ENCODE results near the gene C6orf120. TPM values are rescaled to one million over a fixed set of nuclear protein-coding genes. Genes with fewer than 3 reads are reported as not detected.

Gene C6orf120
- total RNA-seq, 4 donors from 2014 or later: 43.3 to 56.9 (median 45.4) TPM

DNA sequence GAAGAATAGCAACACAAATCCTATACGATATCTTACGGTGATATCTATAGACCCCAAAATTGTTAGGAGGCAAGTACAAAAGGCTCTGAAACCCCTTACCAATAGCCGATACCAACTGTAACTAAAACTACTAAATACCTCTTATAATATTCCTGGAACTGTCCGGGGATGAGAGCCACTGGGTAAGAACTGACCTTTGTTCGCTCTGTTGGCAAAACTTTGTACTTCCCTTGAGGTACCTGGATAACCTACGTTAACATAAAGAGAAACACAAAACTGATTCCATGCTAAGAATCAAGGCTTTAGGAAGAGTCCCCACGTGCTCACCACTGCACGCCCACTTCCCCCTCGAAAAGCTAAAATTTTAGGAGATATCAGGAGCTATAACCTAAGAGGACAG, 12.7 kb downstream of the C6orf120 start:
- TF ChIP-seq, protein P1, sequence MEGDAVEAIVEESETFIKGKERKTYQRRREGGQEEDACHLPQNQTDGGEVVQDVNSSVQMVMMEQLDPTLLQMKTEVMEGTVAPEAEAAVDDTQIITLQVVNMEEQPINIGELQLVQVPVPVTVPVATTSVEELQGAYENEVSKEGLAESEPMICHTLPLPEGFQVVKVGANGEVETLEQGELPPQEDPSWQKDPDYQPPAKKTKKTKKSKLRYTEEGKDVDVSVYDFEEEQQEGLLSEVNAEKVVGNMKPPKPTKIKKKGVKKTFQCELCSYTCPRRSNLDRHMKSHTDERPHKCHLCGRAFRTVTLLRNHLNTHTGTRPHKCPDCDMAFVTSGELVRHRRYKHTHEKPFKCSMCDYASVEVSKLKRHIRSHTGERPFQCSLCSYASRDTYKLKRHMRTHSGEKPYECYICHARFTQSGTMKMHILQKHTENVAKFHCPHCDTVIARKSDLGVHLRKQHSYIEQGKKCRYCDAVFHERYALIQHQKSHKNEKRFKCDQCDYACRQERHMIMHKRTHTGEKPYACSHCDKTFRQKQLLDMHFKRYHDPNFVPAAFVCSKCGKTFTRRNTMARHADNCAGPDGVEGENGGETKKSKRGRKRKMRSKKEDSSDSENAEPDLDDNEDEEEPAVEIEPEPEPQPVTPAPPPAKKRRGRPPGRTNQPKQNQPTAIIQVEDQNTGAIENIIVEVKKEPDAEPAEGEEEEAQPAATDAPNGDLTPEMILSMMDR (IDR thresholded peaks at IDR 0.05; ENCODE audit: low read depth): no peak

DNA sequence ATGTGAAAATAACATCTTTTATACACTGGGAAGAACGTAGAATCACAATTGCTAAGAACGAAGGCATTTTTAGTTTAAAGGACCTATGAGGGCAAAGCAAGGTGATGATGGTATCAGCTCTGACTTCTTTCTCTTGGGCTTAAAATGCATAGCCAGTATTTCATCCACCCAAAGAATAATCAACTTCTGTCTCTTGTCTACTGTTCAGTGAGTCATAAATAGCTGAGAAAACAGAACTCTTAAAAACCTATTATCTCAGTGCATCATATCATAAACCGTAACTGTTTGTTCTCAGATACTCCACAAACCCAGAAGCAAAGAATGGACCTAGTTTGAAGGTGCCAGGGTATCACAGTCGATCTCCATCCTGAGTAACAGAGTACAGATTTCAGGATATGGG, 17.2 kb downstream of the C6orf120 start:
- TF ChIP-seq, protein P1 (IDR thresholded peaks at IDR 0.05; ENCODE audit: low read depth): no peak

- TF ChIP-seq, protein P1 (IDR thresholded peaks at IDR 0.05; ENCODE audit: low read depth): no peak
Measured at GRCh38 chr6:169720207-169720855, 18.4 kb downstream of the C6orf120 start.

DNA sequence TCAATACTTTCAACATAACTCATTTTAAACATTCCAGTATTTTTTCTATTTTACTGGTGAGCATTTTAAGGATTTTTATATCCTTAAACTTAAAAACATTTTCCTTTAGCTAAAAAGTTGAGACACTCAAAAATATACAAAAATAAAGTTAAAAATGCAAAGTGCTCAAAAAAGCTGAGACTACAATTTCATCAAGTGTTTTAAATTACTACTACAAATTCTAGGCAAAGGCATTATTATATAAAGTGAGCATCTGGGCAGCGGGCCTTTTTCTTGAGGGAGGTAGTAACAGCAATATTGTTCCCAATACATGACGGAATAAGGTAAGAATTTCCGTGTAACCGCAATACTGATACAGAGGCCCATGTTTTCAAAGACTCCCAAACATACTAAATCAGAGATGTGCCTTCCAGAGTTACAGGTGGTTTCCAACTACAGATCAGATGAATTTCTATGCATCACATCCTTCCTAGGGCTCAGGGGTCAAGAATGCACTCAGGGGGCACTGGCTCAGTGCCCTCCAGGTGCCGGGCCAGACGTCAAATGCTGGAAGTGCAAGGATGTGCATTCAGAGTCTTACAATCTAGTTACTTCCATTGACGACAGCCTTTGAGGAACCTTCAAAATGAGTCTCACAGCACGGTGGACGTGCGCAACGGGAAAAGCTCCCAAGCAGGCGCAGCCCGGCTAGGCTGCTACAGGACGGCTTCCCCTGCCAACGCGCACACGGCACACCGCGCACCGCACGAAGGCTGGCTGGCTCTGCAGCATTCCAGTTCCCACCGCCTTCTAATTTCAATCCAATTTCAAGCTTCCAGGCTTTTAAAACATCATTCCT, 20.7 kb downstream of the C6orf120 start:
- TF ChIP-seq, protein P1 (IDR thresholded peaks at IDR 0.05; ENCODE audit: low read depth): no peak

GRCh38 chr6:169723200-169723909, 21.4 kb downstream of the C6orf120 start:
- TF ChIP-seq, protein P1 (IDR thresholded peaks at IDR 0.05; ENCODE audit: low read depth): no peak

- TF ChIP-seq, protein P1 (IDR thresholded peaks at IDR 0.05; ENCODE audit: low read depth): no peak
Measured at GRCh38 chr6:169723991-169724493, 22.1 kb downstream of the C6orf120 start.

Data from subcutaneous adipose tissue (tissue), 4 donors.